ENCODE measurements around the gene EIF1AD. TPM values are rescaled to one million over a fixed set of nuclear protein-coding genes. Genes with fewer than 3 reads are reported as not detected.
A peak's percentile ranks its signal among the peaks of the same experiment; 100 is the strongest.

Gene EIF1AD
- total and polyA plus RNA-seq, 9 of the 15 experiments (the other 6 are each of a cell fraction or from before 2014, with no cell fraction given) = 50.1 to 98.8 (median 58.7) TPM

- TF ChIP-seq CUX1 (CRISPR knock-in tag; IDR thresholded peaks at IDR 0.05) (no peak), ZNF324 (CRISPR knock-in tag; IDR thresholded peaks at IDR 0.05) (no peak), ZFPM2 (CRISPR knock-in tag; IDR thresholded peaks at IDR 0.05) (no peak), TCF15 (CRISPR knock-in tag; IDR thresholded peaks at IDR 0.05) (no peak; the same call in 1 of the 2 replicates), ZNF609 (CRISPR knock-in tag; IDR thresholded peaks at IDR 0.05; ENCODE audit: borderline replicate concordance) (no peak), BCL6 (CRISPR knock-in tag; IDR thresholded peaks at IDR 0.05) (no peak), RBM17 (IDR thresholded peaks at IDR 0.05; ENCODE audit: borderline replicate concordance, low read depth, low read length) (no peak), HOXB6 (CRISPR knock-in tag; IDR thresholded peaks at IDR 0.05; ENCODE audit: borderline replicate concordance) (no peak), AFF1 (IDR thresholded peaks at IDR 0.05; ENCODE audit: low read depth in 1 of 2, partially characterized antibody in 2 of 2) (peak; percentile 74 to 79)
These were observed 40.5 kb downstream of the EIF1AD start, which contains the start of gene SART1 (continued) for GRCh38 chr11:65961267-65962140.

Measured in K562 (cell line).